HG03060 (cell line): ENCODE measurements around the gene NFE2.

Source experiments
- ATAC-seq: cut with Tn5 transposase; IDR thresholded peaks from one replicate; pipeline ENCODE4 v1.9.1; 2021; ENCODE audit warnings: low read depth, moderate number of reproducible peaks; ENCODE audit not compliant: unreplicated experiment

Gene NFE2

DNA sequence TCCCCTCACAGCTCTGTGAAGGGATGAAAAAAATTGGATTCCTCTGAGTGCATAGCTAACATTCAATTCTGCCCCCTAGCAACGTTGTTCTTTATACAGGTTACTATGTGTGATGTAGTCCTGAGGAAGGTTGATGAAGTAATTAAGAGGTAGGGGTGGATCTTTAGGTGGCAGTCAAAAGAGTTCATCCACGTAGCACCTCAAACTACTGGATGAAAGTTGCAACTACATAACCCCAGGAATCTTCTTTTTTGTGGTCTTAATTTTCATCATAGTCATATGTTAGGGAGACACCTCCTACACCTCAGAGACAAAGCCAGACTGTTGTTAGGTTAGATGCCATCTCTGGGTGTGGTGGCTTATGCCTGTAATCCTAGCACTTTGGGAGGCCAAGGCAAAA is 10.2 kb upstream of the NFE2 start:
- ATAC-seq = no peak

DNA sequence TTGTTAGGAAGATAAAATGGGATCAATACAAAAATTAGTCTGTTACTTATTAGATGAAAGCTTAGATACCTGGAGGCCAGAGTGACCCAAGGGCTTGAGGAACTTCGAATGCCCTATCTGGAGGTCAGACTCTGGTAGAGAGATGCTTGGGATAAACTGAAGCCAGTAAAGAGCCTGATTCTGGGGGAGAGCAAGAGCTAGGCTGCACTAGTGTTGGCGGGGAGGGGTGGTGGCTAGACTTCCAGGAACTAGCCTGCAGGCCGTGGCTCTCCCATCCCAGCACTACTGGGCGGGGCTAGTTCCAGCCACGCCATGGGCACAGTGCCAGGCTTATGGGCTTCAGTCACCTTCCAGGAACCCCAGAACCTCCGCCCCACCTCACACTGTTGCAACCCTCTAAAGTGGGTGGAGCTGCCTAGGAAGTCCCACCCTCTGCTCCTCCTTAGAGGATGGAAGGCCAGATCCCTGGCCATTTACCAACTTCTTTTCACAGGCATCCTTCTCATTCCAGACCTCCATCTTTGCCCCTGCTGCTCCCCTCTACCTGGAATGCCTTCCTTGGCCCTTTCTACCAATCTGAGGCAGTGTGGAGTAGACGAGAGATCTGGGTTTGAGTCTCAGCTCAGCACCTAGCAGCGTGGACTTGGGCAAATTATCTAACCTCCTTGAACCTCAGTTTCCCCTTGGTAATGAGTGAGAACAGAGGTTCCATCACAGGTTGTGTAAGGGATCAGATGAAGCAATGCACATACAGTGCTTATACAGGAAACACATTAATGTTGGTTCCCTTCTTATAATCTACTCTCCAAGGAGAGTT is 6.3 kb upstream of the NFE2 start:
- no peak for ATAC-seq

GRCh38 chr12:54304187-54304810 is 3.5 kb upstream of the NFE2 start:
- no peak for ATAC-seq

GRCh38 chr12:54303640-54304039 is 2.8 kb upstream of the NFE2 start:
- ATAC-seq = no peak

GRCh38 chr12:54301428-54302048 is 723 bp upstream of the NFE2 start:
- no peak for ATAC-seq

DNA sequence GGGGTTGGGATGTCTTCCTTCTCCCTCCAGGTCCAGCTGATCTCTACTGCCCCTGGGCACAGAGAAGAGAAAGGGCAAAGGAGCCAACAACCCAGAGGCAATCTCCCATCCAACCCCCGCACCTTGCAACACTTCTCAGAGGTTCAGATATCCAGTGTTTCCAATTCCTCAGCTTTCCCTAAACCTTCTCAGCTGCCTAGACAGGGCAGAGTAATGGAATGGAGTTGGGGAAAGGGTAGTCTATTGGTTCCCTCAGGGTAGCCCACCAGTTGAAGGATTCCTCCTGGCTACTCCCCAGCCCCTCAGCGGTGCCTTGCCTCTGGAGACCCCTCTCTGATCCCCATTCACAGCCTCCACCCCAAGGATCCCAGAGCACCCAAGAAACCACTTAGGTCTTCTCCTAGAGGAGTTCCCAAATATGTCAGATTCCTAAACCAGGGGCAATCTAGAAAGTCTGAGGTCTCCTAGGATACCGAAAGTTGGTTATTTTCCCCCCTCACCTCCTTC is 537 bp downstream of the NFE2 start:
- ATAC-seq = no peak

DNA sequence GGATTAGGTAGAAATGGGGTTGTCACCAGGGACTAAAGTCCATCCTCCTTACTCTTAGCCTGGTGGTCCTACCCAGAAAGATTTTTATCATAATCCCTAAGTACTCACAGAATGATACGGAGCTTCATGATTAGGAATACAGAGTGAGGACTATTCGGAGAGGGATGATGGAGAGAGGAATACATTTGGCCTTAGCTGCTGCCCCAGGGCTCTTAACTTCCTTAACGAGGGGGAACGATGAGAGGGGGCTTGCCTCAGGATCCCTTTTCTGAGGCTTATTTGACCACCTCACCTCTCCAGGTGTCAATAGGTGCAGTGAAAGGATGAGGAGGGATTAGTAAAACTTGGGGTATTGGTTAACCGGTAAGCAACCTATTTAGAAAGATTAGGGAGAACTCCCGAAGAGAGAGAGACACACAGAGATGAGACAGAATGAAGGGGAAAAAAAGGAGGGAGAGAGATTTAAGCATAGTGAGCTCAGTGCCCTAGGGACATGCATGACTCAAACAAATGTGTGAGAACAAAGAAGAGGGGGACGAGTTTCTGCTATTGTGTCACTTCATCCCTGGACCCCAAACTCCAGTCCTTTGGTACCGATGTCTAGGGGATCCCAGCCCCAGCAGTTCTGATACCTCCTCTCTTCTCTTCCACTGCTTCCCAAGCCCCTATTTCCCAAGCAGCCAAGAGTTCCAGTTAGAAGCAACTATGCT is 1.1 kb downstream of the NFE2 start:
- ATAC-seq = no peak

- no peak for ATAC-seq
Observed at GRCh38 chr12:54298904-54299303, 1.9 kb downstream of the NFE2 start.

- ATAC-seq = no peak
Observed at GRCh38 chr12:54296393-54297099, 4.3 kb downstream of the NFE2 start.

- no peak for ATAC-seq
Observed at GRCh38 chr12:54294953-54295566, 5.8 kb downstream of the NFE2 start.

GRCh38 chr12:54294152-54294952 is 6.5 kb downstream of the NFE2 start:
- no peak for ATAC-seq

DNA sequence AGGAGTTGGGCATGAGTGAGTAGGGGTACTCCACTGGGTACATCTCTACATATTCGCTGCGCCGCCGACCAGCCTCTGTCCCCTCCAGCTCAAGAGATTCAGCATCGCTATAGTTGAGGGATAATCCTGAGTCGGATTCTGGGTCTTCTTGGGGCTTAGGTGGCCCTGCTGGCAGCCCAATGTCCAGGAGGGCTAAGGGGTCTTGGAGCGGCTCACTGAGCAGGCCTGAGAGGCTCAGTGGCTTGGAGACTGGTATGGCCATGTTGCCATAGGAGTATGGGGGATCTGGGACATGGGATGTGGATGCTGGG is 7.9 kb downstream of the NFE2 start:
- no peak for ATAC-seq

- ATAC-seq = no peak
Observed at GRCh38 chr12:54292083-54292930, 8.5 kb downstream of the NFE2 start.

- ATAC-seq = no peak
Observed at GRCh38 chr12:54287261-54288157, 13.3 kb downstream of the NFE2 start.

- ATAC-seq = no peak
Observed at GRCh38 chr12:54286042-54287030, 14.5 kb downstream of the NFE2 start.
